CD4-positive, alpha-beta T cell treated with Interleukin-10 for 1 hour (primary cell): Measurements from ENCODE around the gene KCNK4.
"Not testable (repeated sequence)": the region's sequence is repeated elsewhere in the genome, so short reads cannot be mapped to it uniquely, and the experiment has no call there.

Experiments
- DNase-seq: peaks from one replicate; pipeline ENCODE4 v3.0.0-alpha.2; 2020

KCNK4 gene

GRCh38 chr11:64292460-64293254 is 1.6 kb downstream of the KCNK4 start:
- DNase-seq = no peak

- DNase-seq = no peak
Measured at GRCh38 chr11:64294774-64295173, 3.7 kb downstream of the KCNK4 start.

- no peak for DNase-seq
Measured at GRCh38 chr11:64295760-64296159, 4.7 kb downstream of the KCNK4 start.

GRCh38 chr11:64296236-64296635 is 5.1 kb downstream of the KCNK4 start:
- no peak for DNase-seq

GRCh38 chr11:64296830-64297698 is 6.0 kb downstream of the KCNK4 start:
- no peak for DNase-seq

- no peak for DNase-seq
Measured at GRCh38 chr11:64297699-64298358, 6.7 kb downstream of the KCNK4 start.

- no peak for DNase-seq
Measured at GRCh38 chr11:64298966-64299846, 8.1 kb downstream of the KCNK4 start.

- DNase-seq = no peak
Measured at GRCh38 chr11:64299847-64300648, 8.9 kb downstream of the KCNK4 start, which contains the start of gene CATSPERZ. Gene CATSPERZ (plus strand): TSS chr11:64300358. CDS start chr11:64300411, 53 bp downstream.

- DNase-seq = no peak
Measured at GRCh38 chr11:64303109-64304031, 12.3 kb downstream of the KCNK4 start.

GRCh38 chr11:64304032-64304315 is 12.9 kb downstream of the KCNK4 start:
- no peak for DNase-seq

- peak; percentile 92 for DNase-seq
Measured at GRCh38 chr11:64304316-64305072, 13.4 kb downstream of the KCNK4 start.

GRCh38 chr11:64305075-64305690 is 14.1 kb downstream of the KCNK4 start, which contains the start of gene ESRRA:
Gene ESRRA (plus strand): TSS chr11:64305524. CDS start chr11:64307180, 1,656 bp downstream.
- peak; percentile 98 for DNase-seq

GRCh38 chr11:64305691-64306562 is 14.8 kb downstream of the KCNK4 start:
- DNase-seq = peak; percentile 79

GRCh38 chr11:64306563-64306875 is 15.4 kb downstream of the KCNK4 start:
- DNase-seq = no peak

- no peak for DNase-seq
Measured at GRCh38 chr11:64306876-64307622, 15.9 kb downstream of the KCNK4 start.

GRCh38 chr11:64307795-64308194 is 16.7 kb downstream of the KCNK4 start:
- DNase-seq = not testable (repeated sequence)

- DNase-seq = no peak
Measured at GRCh38 chr11:64312947-64313346, 21.8 kb downstream of the KCNK4 start.
